Activated T-helper 1 cell treated with anti-CD3 and anti-CD28 coated beads, Interleukin-12 subunit alpha, Interleukin-12 subunit beta, Interleukin-2, Interleukin-4 antibody, amounts not matched to agents 30 ng/mL and 10 ng/mL and 1 ng/mL, durations not matched to agents 14 hours and 24 hours and 36 hours (primary cell): ENCODE data around the gene CAV1. TPM values are rescaled to one million over a fixed set of nuclear protein-coding genes. Genes with fewer than 3 reads are reported as not detected.

ENCODE experiments used
- DNase-seq: peaks from one replicate; pipeline ENCODE4 v3.0.0; 2021; ENCODE audit warnings: low spot score
- H3K27ac Mint-ChIP-seq: one replicate; pipeline ENCODE4 v1.8.0; 2021; ENCODE audit warnings: mild to moderate bottlenecking, mixed read lengths
- H3K27me3 Mint-ChIP-seq: one replicate; pipeline ENCODE4 v1.8.0; 2022; ENCODE audit warnings: mild to moderate bottlenecking, moderate library complexity, mixed read lengths; ENCODE audit not compliant: insufficient read depth
- H3K36me3 Mint-ChIP-seq: one replicate; pipeline ENCODE4 v1.8.0; 2021; ENCODE audit warnings: low read depth, mixed read lengths
- H3K4me1 Mint-ChIP-seq: one replicate; pipeline ENCODE4 v1.8.0; 2021; ENCODE audit warnings: low read depth, mixed read lengths
- H3K4me3 Mint-ChIP-seq: one replicate; pipeline ENCODE4 v1.8.0; 2021; ENCODE audit warnings: mild to moderate bottlenecking, moderate library complexity, mixed read lengths
- H3K9me3 Mint-ChIP-seq: one replicate; pipeline ENCODE4 v1.8.0; 2021; ENCODE audit warnings: mixed read lengths
- intact Hi-C: fragments of 100-400 bp; cut with micrococcal nuclease; formaldehyde crosslinking; loops from one replicate; pipeline ENCODE4 v1.15.1; 2024
- total RNA-seq: library from RNA; stranded (reverse); gene quantifications from 2 replicates; pipeline ENCODE4 v1.2.3, GENCODE V29; 2022

Gene CAV1
- total RNA-seq, 1 donor from 2014 or later: 1.8 TPM

- no peaks in the 10 kb centered on the region for H3K36me3 Mint-ChIP-seq
- intact Hi-C loops: no loop called here
- peaks cover 7% of the 10 kb centered on the region for H3K4me1 Mint-ChIP-seq
- no peak overlapping the region for H3K4me3 Mint-ChIP-seq
- H3K27me3 Mint-ChIP-seq: peaks cover 17% of the 10 kb centered on the region
- no peaks in the 10 kb centered on the region for H3K9me3 Mint-ChIP-seq
- no peak for DNase-seq
- H3K27ac Mint-ChIP-seq: no peak overlapping the region
Measured at GRCh38 chr7:116601426-116601825, 76.6 kb downstream of the CAV1 start.

GRCh38 chr7:116607299-116607698, 82.5 kb downstream of the CAV1 start:
- no peaks in the 10 kb centered on the region for H3K4me1 Mint-ChIP-seq
- H3K27ac Mint-ChIP-seq: no peak overlapping the region
- peaks cover 6% of the 10 kb centered on the region for H3K27me3 Mint-ChIP-seq
- no peak overlapping the region for H3K4me3 Mint-ChIP-seq
- DNase-seq: no peak
- intact Hi-C loops: no loop called here
- H3K36me3 Mint-ChIP-seq: no peaks in the 10 kb centered on the region
- no peaks in the 10 kb centered on the region for H3K9me3 Mint-ChIP-seq

- no peaks in the 10 kb centered on the region for H3K4me1 Mint-ChIP-seq
- intact Hi-C loops: no loop called here
- H3K27ac Mint-ChIP-seq: no peak overlapping the region
- no peak overlapping the region for H3K4me3 Mint-ChIP-seq
- H3K9me3 Mint-ChIP-seq: no peaks in the 10 kb centered on the region
- no peak for DNase-seq
- no peaks in the 10 kb centered on the region for H3K36me3 Mint-ChIP-seq
- H3K27me3 Mint-ChIP-seq: peaks cover 9% of the 10 kb centered on the region
Measured at GRCh38 chr7:116610210-116610609, 85.4 kb downstream of the CAV1 start.

GRCh38 chr7:116610721-116611120, 85.9 kb downstream of the CAV1 start:
- Mint-ChIP-seq H3K27me3 (peaks cover 9% of the 10 kb centered on the region), H3K27ac (no peak overlapping the region), H3K36me3 (no peaks in the 10 kb centered on the region), H3K4me3 (no peak overlapping the region), H3K9me3 (no peaks in the 10 kb centered on the region), H3K4me1 (no peaks in the 10 kb centered on the region)
- intact Hi-C loops: no loop called here
- DNase-seq: no peak

Other genes starting within 250 kb of the CAV1 start
- not detected in 2 replicates for gene CAV2, start 25.3 kb upstream of the CAV1 start, total RNA-seq
- 3.2 TPM in 2 replicates for gene MET, start 147.2 kb downstream of the CAV1 start, total RNA-seq